ENCODE measurements around the gene PCDH7.

Gene PCDH7

DNA sequence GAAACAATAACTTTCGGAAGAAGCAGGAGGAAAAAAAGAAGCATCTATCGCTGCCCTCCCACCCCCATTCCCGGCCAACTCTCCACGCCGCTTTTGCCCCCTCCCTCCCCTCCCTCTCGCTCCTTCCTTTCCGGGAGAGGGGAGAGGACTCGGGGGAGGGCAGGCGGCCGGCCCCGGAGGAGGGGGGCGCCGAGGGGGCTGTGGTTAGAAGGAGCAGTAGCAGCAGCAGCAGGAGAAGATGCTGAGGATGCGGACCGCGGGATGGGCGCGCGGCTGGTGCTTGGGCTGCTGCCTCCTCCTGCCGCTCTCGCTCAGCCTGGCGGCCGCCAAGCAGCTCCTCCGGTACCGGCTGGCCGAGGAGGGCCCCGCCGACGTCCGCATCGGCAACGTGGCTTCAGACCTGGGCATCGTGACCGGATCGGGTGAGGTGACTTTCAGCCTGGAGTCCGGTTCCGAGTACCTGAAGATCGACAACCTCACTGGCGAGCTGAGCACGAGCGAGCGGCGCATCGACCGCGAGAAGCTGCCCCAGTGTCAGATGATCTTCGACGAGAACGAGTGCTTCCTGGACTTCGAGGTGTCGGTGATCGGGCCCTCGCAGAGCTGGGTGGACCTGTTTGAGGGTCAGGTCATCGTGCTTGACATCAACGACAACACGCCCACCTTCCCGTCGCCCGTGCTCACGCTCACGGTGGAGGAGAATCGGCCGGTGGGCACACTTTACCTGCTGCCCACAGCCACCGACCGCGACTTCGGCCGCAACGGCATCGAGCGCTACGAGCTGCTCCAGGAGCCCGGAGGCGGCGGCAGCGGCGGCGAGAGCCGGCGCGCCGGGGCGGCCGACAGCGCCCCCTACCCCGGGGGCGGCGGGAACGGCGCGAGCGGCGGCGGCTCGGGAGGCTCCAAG, 1.3 kb downstream of the PCDH7 start:
- TF ChIP-seq, protein P1, sequence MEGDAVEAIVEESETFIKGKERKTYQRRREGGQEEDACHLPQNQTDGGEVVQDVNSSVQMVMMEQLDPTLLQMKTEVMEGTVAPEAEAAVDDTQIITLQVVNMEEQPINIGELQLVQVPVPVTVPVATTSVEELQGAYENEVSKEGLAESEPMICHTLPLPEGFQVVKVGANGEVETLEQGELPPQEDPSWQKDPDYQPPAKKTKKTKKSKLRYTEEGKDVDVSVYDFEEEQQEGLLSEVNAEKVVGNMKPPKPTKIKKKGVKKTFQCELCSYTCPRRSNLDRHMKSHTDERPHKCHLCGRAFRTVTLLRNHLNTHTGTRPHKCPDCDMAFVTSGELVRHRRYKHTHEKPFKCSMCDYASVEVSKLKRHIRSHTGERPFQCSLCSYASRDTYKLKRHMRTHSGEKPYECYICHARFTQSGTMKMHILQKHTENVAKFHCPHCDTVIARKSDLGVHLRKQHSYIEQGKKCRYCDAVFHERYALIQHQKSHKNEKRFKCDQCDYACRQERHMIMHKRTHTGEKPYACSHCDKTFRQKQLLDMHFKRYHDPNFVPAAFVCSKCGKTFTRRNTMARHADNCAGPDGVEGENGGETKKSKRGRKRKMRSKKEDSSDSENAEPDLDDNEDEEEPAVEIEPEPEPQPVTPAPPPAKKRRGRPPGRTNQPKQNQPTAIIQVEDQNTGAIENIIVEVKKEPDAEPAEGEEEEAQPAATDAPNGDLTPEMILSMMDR (conservative IDR thresholded peaks at IDR 0.05; ENCODE audit: low read depth, low read length): no peak
- DNase-seq (ENCODE audit: low read depth): peak; percentile 36
- H3K4me3 ChIP-seq (ENCODE audit: low read depth, low read length): peak overlapping the region; percentile 70

DNA sequence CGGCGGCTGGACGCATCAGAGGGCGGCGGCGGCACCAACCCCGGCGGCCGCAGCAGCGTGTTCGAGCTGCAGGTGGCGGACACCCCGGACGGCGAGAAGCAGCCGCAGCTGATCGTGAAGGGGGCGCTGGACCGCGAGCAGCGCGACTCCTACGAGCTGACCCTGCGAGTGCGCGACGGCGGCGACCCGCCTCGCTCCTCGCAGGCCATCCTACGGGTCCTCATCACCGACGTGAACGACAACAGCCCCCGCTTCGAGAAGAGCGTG, 1.9 kb downstream of the PCDH7 start:
- TF ChIP-seq, protein P1 (conservative IDR thresholded peaks at IDR 0.05; ENCODE audit: low read depth, low read length): no peak
- peak overlapping the region; percentile 70 for H3K4me3 ChIP-seq (ENCODE audit: low read depth, low read length)

DNA sequence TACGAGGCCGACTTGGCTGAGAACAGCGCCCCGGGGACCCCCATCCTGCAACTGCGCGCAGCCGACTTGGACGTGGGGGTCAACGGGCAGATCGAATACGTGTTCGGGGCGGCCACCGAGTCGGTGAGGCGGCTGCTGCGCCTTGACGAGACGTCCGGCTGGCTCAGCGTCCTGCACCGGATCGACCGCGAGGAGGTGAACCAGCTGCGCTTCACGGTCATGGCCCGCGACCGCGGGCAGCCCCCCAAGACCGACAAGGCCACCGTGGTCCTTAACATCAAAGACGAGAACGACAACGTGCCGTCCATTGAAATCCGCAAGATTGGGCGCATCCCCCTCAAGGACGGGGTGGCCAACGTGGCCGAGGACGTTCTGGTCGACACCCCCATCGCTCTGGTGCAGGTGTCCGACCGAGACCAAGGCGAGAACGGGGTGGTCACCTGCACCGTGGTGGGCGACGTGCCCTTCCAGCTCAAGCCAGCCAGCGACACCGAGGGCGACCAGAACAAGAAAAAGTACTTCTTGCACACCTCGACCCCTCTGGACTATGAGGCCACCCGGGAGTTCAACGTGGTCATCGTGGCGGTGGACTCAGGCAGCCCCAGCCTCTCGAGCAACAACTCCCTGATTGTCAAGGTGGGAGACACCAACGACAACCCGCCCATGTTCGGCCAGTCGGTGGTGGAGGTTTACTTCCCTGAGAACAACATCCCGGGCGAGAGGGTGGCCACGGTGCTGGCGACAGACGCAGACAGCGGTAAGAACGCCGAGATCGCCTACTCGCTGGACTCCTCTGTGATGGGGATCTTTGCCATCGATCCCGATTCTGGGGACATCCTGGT, 2.4 kb downstream of the PCDH7 start:
- no peak for DNase-seq (ENCODE audit: low read depth)
- TF ChIP-seq, protein P1 (conservative IDR thresholded peaks at IDR 0.05; ENCODE audit: low read depth, low read length): no peak
- peak overlapping the region; percentile 70 for H3K4me3 ChIP-seq (ENCODE audit: low read depth, low read length)

More for the DNA sequence above, 1.9 kb downstream of the PCDH7 start:
- DNase-seq (ENCODE audit: low read depth): no peak

DNA sequence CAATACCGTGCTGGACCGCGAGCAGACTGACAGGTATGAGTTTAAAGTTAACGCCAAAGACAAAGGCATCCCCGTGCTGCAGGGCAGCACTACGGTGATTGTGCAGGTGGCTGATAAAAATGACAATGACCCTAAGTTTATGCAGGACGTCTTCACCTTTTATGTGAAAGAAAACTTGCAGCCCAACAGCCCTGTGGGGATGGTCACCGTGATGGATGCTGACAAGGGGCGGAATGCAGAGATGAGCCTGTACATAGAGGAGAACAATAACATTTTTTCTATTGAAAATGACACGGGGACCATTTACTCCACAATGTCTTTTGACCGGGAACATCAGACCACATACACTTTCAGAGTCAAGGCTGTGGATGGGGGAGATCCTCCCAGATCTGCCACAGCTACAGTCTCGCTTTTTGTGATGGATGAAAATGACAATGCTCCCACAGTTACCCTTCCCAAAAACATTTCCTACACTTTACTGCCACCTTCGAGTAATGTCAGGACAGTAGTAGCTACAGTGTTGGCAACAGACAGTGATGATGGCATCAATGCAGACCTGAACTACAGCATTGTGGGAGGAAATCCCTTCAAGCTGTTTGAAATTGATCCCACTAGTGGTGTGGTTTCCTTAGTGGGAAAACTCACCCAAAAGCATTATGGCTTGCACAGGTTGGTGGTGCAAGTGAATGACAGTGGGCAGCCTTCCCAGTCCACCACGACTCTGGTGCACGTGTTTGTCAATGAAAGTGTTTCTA, 3.2 kb downstream of the PCDH7 start:
- DNase-seq (ENCODE audit: low read depth): no peak
- H3K4me3 ChIP-seq (ENCODE audit: low read depth, low read length): peak overlapping the region; percentile 70
- TF ChIP-seq, protein P1 (conservative IDR thresholded peaks at IDR 0.05; ENCODE audit: low read depth, low read length): no peak

DNA sequence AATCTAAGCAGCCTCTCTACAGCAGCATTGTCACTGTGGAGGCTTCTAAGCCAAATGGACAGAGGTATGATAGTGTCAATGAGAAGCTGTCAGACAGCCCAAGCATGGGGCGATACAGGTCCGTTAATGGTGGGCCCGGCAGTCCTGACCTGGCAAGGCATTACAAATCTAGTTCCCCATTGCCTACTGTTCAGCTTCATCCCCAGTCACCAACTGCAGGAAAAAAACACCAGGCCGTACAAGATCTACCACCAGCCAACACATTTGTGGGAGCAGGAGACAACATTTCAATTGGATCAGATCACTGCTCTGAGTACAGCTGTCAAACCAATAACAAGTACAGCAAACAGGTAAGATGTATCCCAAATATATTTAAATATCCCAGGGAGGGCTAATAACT, 4.1 kb downstream of the PCDH7 start:
- DNase-seq (ENCODE audit: low read depth): no peak
- H3K4me3 ChIP-seq (ENCODE audit: low read depth, low read length): no peak overlapping the region
- TF ChIP-seq, protein P1 (conservative IDR thresholded peaks at IDR 0.05; ENCODE audit: low read depth, low read length): no peak

DNA sequence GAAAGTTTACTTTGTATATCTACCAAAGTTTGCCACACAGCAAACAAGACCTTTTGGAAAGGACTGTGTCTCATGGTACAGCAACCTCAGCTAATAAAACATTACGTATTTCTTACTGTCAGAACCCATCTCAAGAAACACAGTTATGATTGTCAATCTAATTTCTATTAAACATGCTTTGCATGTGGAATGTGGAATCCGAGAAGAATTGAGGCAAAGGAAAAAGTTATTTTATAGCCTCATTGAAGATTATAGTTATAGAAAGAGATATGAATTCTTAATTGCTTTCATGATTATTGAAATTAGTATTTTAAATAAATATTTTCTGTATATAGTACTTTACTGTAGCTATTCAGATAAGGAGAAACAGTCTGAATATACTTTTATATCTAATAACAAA, 5.4 kb downstream of the PCDH7 start:
- no peak for DNase-seq (ENCODE audit: low read depth)
- TF ChIP-seq, protein P1 (conservative IDR thresholded peaks at IDR 0.05; ENCODE audit: low read depth, low read length): no peak
- H3K4me3 ChIP-seq (ENCODE audit: low read depth, low read length): peak overlapping the region; percentile 9
